Stimulated activated naive B cell treated with anti-CD40 and anti-IgM and Interleukin-4, amounts not matched to agents 10 μg/mL and 1 μg/mL and 100 μg/mL, for 72 hours (primary cell): ENCODE results near the gene ANKRD13D.

Experiments used
- ATAC-seq, 2 donors: fragments of 150-1000 bp; cut with Tn5 transposase; replicated peaks; 2 replicates each; pipeline ENCODE4 v1.10.0; 2021; ENCODE audit warnings: moderate library complexity in 1 of 2
- DNase-seq: peaks from one replicate; pipeline ENCODE4 v3.0.0; 2021
- H3K27ac Mint-ChIP-seq: one replicate; pipeline ENCODE4 v1.8.0; 2022; ENCODE audit warnings: mild to moderate bottlenecking, mixed read lengths
- H3K27me3 Mint-ChIP-seq, 2 donors: one replicate each; pipeline ENCODE4 v1.8.0; 2022; ENCODE audit warnings: mixed read lengths in 2 of 2
- H3K36me3 Mint-ChIP-seq, 2 donors: one replicate each; pipeline ENCODE4 v1.8.0; 2022; ENCODE audit warnings: mixed read lengths in 2 of 2, mild to moderate bottlenecking in 1 of 2
- H3K4me1 Mint-ChIP-seq, 2 donors: one replicate each; pipeline ENCODE4 v1.8.0; 2022; ENCODE audit warnings: mixed read lengths in 2 of 2, mild to moderate bottlenecking in 1 of 2
- H3K4me3 Mint-ChIP-seq, 2 donors: one replicate each; pipeline ENCODE4 v1.8.0; 2022; ENCODE audit warnings: mild to moderate bottlenecking in 2 of 2, mixed read lengths in 2 of 2, moderate library complexity in 1 of 2
- H3K9me3 Mint-ChIP-seq, 2 donors: one replicate each; pipeline ENCODE4 v1.8.0; 2022; ENCODE audit warnings: mixed read lengths in 2 of 2, mild to moderate bottlenecking in 1 of 2

ANKRD13D gene

DNA sequence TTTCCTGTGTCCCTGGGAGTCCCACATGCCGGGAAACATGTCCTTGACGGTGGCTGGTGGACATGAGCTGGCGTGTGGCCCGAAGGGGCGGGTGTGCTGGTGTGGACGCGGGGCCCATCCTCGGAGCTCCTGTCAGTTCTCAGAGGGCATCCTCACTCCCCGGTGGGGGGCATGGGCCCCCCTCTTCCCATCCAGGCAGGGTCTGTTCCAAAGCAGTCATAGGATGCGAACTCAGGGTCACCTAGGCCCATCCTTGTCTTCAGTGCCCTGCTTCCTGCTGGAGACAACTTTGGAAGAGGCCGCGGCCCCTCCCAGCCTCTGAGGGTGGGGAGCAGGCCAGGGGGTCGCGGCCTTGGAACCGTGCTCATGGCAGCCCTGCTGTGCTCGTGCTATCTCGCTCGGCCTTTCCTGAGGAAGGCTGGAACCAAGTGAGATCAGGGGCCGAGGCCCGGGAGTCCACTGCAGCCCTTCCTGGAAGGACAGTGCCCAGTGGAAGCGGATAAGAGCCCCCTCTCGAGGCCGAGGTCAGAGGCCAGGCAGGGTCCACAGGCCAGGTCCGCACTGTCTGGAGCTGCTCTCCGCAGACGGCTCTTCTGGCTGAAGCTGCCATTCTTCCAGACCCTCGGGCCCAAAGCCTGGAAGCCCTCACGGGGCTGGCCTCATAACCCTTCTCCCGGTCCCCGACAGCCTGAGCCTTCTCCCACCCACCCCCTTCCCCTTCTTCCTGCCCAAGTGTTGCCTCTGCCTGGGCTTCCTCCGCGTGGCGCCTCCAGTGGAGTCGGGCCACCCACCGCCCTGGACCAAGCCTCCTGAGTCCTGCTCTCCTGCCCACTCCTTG is 14.1 kb upstream of the ANKRD13D start:
- peak overlapping the region; percentile 95 for H3K27ac Mint-ChIP-seq
- ATAC-seq: no peak
- H3K4me1 Mint-ChIP-seq: peaks cover 79 to 100% of the 10 kb centered on the region in 2 donors
- H3K27me3 Mint-ChIP-seq: no peaks in the 10 kb centered on the region
- H3K36me3 Mint-ChIP-seq: peaks cover 53 to 69% of the 10 kb centered on the region in 2 donors
- H3K9me3 Mint-ChIP-seq: peaks cover 1 to 3% of the 10 kb centered on the region in 2 donors
- no peak for DNase-seq
- peak overlapping the region; percentile 76 to 79 for H3K4me3 Mint-ChIP-seq

- DNase-seq: no peak
- ATAC-seq: no peak
- Mint-ChIP-seq H3K36me3 (peaks cover 53 to 68% of the 10 kb centered on the region in 2 donors), H3K4me1 (peaks cover 74 to 100% of the 10 kb centered on the region in 2 donors), H3K4me3 (peak overlapping the region; percentile 70 to 79), H3K27ac (peak overlapping the region; percentile 95), H3K27me3 (no peaks in the 10 kb centered on the region), H3K9me3 (peaks cover 1 to 3% of the 10 kb centered on the region in 2 donors)
These were observed 13.3 kb upstream of the ANKRD13D start for GRCh38 chr11:67275606-67276409.

DNA sequence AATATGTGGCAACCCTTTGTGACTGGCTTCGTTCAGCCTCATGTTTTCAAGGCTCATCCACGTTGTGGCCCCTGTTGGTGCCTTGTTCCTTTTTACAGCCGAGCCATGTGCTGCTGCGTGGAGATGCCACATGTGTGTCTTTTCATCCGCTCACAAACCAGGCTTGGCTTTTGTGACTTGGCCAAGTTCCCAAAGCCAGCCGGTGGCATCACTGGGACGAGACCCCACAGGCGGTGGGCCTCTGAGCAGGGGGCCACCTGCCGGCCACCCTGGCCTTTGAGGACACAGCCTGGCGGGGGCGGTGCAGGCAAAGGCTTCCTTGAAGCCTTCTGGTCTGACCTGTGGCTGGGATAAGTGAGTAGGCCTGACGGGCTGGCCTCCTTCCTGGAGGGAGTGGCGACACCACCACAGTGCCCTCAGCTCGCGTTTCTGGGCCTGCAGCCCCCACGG is 12.3 kb upstream of the ANKRD13D start:
- Mint-ChIP-seq H3K9me3 (peaks cover 1 to 3% of the 10 kb centered on the region in 2 donors), H3K36me3 (peaks cover 50 to 62% of the 10 kb centered on the region in 2 donors), H3K27me3 (no peaks in the 10 kb centered on the region), H3K4me3 (peak overlapping the region; percentile 68 to 79), H3K4me1 (peaks cover 64 to 92% of the 10 kb centered on the region in 2 donors), H3K27ac (peak overlapping the region; percentile 95)
- ATAC-seq (peak; percentile 43 to 49), DNase-seq (no peak)

GRCh38 chr11:67277231-67277961 is 11.7 kb upstream of the ANKRD13D start:
- peak overlapping the region; percentile 68 to 79 for H3K4me3 Mint-ChIP-seq
- H3K27me3 Mint-ChIP-seq: no peaks in the 10 kb centered on the region
- peaks cover 1 to 3% of the 10 kb centered on the region in 2 donors for H3K9me3 Mint-ChIP-seq
- DNase-seq (peak; percentile 88), ATAC-seq (peak; percentile 93 to 94)
- H3K27ac Mint-ChIP-seq: peak overlapping the region; percentile 95
- peaks cover 54 to 67% of the 10 kb centered on the region in 2 donors for H3K36me3 Mint-ChIP-seq
- H3K4me1 Mint-ChIP-seq: peaks cover 61 to 86% of the 10 kb centered on the region in 2 donors

DNA sequence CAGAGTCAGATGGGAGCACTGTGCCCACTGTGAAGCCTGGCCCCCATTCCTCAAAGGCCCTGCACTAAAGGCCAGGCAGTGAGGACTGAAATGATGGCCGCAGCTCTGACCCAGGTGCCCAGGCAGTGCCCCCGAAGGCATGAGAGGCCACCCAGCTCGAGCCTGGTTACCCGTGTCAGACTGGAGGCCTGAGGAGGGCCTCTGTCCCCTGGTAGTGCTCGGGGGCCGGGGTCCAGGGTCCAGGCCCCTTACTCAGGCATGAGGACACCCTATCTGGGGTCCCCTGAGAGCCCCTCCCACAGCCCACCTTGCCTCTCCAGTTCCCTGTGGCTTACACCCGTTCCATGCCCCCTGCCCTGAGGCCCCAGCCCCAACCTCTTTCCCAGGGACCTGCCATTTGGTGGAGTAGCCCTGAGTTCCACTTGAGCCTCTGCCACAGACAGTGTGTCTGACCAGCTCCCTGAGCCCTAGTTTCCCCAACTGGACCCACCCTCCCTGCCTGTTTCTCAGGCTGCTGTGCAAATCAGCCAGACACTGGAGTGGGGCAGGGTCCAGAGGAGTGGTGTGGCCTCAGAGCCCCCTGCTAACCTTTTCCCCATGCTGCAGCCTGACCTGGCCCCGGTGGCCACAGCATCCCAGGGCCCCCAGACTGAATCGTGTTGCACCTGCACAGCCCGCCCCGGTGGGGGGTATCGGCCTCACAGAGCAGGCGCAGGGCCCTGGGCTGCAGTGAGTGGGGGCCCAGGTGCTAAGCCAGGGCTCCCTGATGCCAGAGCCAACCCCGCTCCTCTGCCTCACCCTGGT is 10.8 kb upstream of the ANKRD13D start:
- Mint-ChIP-seq H3K4me3 (peak overlapping the region; percentile 68 to 79), H3K9me3 (peaks cover 1 to 3% of the 10 kb centered on the region in 2 donors), H3K27me3 (no peaks in the 10 kb centered on the region), H3K36me3 (peaks cover 62 to 70% of the 10 kb centered on the region in 2 donors), H3K4me1 (peaks cover 54 to 76% of the 10 kb centered on the region in 2 donors), H3K27ac (peak overlapping the region; percentile 95)
- no peak for DNase-seq
- no peak for ATAC-seq

- peak overlapping the region; percentile 57 to 79 for H3K4me3 Mint-ChIP-seq
- DNase-seq: no peak
- peak overlapping the region; percentile 95 for H3K27ac Mint-ChIP-seq
- H3K27me3 Mint-ChIP-seq: no peaks in the 10 kb centered on the region
- ATAC-seq: no peak
- H3K9me3 Mint-ChIP-seq: peaks cover 1 to 3% of the 10 kb centered on the region in 2 donors
- H3K4me1 Mint-ChIP-seq: peaks cover 53 to 72% of the 10 kb centered on the region in 2 donors
- H3K36me3 Mint-ChIP-seq: peaks cover 65 to 74% of the 10 kb centered on the region in 2 donors
These were observed 10.0 kb upstream of the ANKRD13D start for GRCh38 chr11:67278939-67279588.

GRCh38 chr11:67279589-67280340 is 9.3 kb upstream of the ANKRD13D start:
- Mint-ChIP-seq H3K27ac (peak overlapping the region; percentile 95), H3K9me3 (peaks cover 1 to 3% of the 10 kb centered on the region in 2 donors), H3K4me1 (peaks cover 49 to 70% of the 10 kb centered on the region in 2 donors), H3K27me3 (no peaks in the 10 kb centered on the region), H3K4me3 (peak overlapping the region; percentile 21 to 46), H3K36me3 (peaks cover 62 to 71% of the 10 kb centered on the region in 2 donors)
- no peak for DNase-seq
- no peak for ATAC-seq

- H3K9me3 Mint-ChIP-seq: peaks cover 1 to 3% of the 10 kb centered on the region in 2 donors
- peak overlapping the region; percentile 95 for H3K27ac Mint-ChIP-seq
- H3K36me3 Mint-ChIP-seq: peaks cover 59 to 73% of the 10 kb centered on the region in 2 donors
- ATAC-seq: no peak
- peak overlapping the region in 1 of 2 donors; percentile 13 for H3K4me3 Mint-ChIP-seq
- H3K27me3 Mint-ChIP-seq: no peaks in the 10 kb centered on the region
- DNase-seq: no peak
- peaks cover 47 to 70% of the 10 kb centered on the region in 2 donors for H3K4me1 Mint-ChIP-seq
These were observed 8.7 kb upstream of the ANKRD13D start for GRCh38 chr11:67280341-67280787.

DNA sequence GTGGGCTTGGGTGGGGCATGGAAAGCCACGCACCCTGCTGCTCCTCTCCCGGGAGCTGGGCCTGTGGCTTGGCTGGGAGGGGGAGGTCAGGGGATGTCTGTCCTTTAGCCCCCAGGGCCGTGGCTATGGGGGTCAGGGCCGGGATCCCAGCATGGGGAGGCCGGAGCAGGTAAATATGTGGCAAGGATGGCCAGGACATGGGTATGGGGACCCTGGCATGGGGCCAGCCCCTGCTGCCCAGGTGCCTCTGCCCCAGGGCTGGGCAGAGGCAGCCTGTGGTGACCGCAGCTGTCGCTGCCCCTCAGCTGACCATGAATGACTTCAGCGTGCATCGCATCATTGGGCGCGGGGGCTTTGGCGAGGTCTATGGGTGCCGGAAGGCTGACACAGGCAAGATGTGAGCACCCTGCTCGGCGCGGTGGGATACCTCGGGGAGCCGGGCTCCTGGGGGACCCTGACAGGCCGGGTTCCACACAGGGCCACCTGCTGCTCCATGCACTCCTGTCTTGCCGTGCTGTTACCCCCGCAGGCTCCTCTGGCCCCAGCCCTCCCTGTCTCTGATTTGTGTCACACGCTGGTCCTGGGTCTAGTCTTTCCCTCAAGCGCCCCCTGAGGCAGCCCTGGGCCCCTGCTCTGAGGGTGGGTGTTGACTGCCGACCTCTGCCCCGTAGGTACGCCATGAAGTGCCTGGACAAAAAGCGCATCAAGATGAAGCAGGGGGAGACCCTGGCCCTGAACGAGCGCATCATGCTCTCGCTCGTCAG is 8.1 kb upstream of the ANKRD13D start:
- Mint-ChIP-seq H3K36me3 (peaks cover 59 to 72% of the 10 kb centered on the region in 2 donors), H3K4me1 (peaks cover 44 to 70% of the 10 kb centered on the region in 2 donors), H3K4me3 (peak overlapping the region in 1 of 2 donors; percentile 13), H3K27me3 (no peaks in the 10 kb centered on the region), H3K27ac (peak overlapping the region; percentile 51), H3K9me3 (peaks cover 1 to 3% of the 10 kb centered on the region in 2 donors)
- ATAC-seq: no peak
- no peak for DNase-seq

DNA sequence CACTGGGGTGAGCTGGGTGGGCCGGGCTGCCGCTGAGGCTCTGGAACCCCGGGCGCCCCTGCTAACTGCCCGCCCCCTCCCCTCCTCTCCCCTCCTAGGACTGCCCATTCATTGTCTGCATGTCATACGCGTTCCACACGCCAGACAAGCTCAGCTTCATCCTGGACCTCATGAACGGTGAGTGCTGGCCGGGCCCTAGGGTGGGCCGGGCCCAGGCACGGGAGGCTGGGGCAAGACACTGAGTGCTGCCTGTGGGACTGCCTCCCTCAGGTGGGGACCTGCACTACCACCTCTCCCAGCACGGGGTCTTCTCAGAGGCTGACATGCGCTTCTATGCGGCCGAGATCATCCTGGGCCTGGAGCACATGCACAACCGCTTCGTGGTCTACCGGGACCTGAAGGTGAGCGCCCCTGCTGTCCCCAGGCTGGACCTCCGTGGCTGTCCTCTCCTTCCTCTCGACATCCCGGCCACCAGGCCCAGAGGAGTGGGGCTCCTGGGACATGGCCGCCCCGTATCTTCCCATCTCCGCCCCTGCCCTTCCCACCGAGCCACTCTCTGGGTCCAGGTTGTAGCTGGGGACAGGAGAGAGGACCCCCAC is 7.5 kb upstream of the ANKRD13D start:
- Mint-ChIP-seq H3K4me3 (no peak overlapping the region), H3K27me3 (no peaks in the 10 kb centered on the region), H3K27ac (peak overlapping the region; percentile 79), H3K36me3 (peaks cover 59 to 70% of the 10 kb centered on the region in 2 donors), H3K9me3 (peaks cover 0 to under 1% of the 10 kb centered on the region in 2 donors), H3K4me1 (peaks cover 41 to 70% of the 10 kb centered on the region in 2 donors)
- DNase-seq (no peak), ATAC-seq (no peak)

GRCh38 chr11:67282155-67282875 is 6.8 kb upstream of the ANKRD13D start:
- Mint-ChIP-seq H3K4me1 (peaks cover 43 to 70% of the 10 kb centered on the region in 2 donors), H3K36me3 (peaks cover 64 to 73% of the 10 kb centered on the region in 2 donors)

More at GRCh38 chr11:67282155-67282875, 6.8 kb upstream of the ANKRD13D start:
- DNase-seq (no peak), ATAC-seq (no peak)
- peak overlapping the region in 1 of 2 donors; percentile 39 for H3K4me3 Mint-ChIP-seq
- H3K27me3 Mint-ChIP-seq: no peaks in the 10 kb centered on the region
- H3K27ac Mint-ChIP-seq: peak overlapping the region; percentile 81
- H3K9me3 Mint-ChIP-seq: no peaks in the 10 kb centered on the region
